Fibroblast of mammary gland (primary cell): Measurements from ENCODE around the gene CYP2F1.
"Not testable (repeated sequence)": the region's sequence is repeated elsewhere in the genome, so short reads cannot be mapped to it uniquely, and the experiment has no call there.

ENCODE experiments used
- DNase-seq: peaks from one replicate; pipeline ENCODE4 v3.0.0-alpha.2; 2010; ENCODE audit warnings: low read depth
- H3K4me3 ChIP-seq: 2 replicates; pipeline ENCODE4 v1.5.1; 2011; ENCODE audit warnings: low read depth, mild to moderate bottlenecking, low read length, moderate library complexity; ENCODE audit not compliant: control insufficient read depth
- CTCF ChIP-seq: conservative IDR thresholded peaks from 2 replicates; pipeline ENCODE4 v1.5.1; 2011; ENCODE audit warnings: low read depth, low read length, inconsistent platforms; ENCODE audit not compliant: control insufficient read depth, insufficient read depth

The CYP2F1 gene

GRCh38 chr19:41149831-41150230 lies 35.6 kb downstream of the CYP2F1 start:
- no peak overlapping the region for H3K4me3 ChIP-seq
- DNase-seq = no peak
- no peak for TF ChIP-seq CTCF

GRCh38 chr19:41150986-41151385 lies 36.8 kb downstream of the CYP2F1 start:
- H3K4me3 ChIP-seq, DNase-seq: not testable (repeated sequence)

GRCh38 chr19:41154060-41154459 lies 39.8 kb downstream of the CYP2F1 start:
- no peak for DNase-seq
- TF ChIP-seq CTCF = no peak
- no peak overlapping the region for H3K4me3 ChIP-seq

- H3K4me3 ChIP-seq = no peak overlapping the region
- peak; percentile 15 for TF ChIP-seq CTCF
- DNase-seq = no peak
Observed at GRCh38 chr19:41156207-41156606, 42.0 kb downstream of the CYP2F1 start.

GRCh38 chr19:41159881-41160280 lies 45.6 kb downstream of the CYP2F1 start:
- H3K4me3 ChIP-seq = no peak overlapping the region
- no peak for TF ChIP-seq CTCF
- DNase-seq = no peak

GRCh38 chr19:41161903-41162302 lies 47.7 kb downstream of the CYP2F1 start:
- no peak overlapping the region for H3K4me3 ChIP-seq
- peak; percentile 7 for TF ChIP-seq CTCF
- DNase-seq = no peak

GRCh38 chr19:41166944-41167804 lies 52.9 kb downstream of the CYP2F1 start:
- TF ChIP-seq CTCF = no peak
- DNase-seq = no peak
- H3K4me3 ChIP-seq = no peak overlapping the region
